Fibroblast of lung (primary cell): Measurements from ENCODE around the gene FGF1. TPM values are rescaled to one million over a fixed set of nuclear protein-coding genes. Genes with fewer than 3 reads are reported as not detected.

Source experiments
- DNase-seq, 2 donors: peaks; one replicate each; pipeline versions ENCODE4 v3.0.0 to v3.0.0-alpha.2; 2010; ENCODE audit warnings: low read depth in 2 of 2
- H2AFZ ChIP-seq: 2 replicates; pipeline ENCODE4 v1.5.1; 2012; ENCODE audit warnings: low read length, control low read depth, inconsistent platforms
- H3K27ac ChIP-seq: 2 replicates; pipeline ENCODE4 v1.5.1; 2011; ENCODE audit warnings: low read length, control low read depth; ENCODE audit not compliant: insufficient read depth
- H3K27me3 ChIP-seq: 2 replicates; pipeline ENCODE4 v1.5.1; 2011; ENCODE audit warnings: mild to moderate bottlenecking, low read length; ENCODE audit not compliant: control insufficient read depth, insufficient read depth
- H3K36me3 ChIP-seq: 2 replicates; pipeline ENCODE4 v1.5.1; 2011; ENCODE audit warnings: low read length; ENCODE audit not compliant: control insufficient read depth, insufficient read depth
- H3K4me1 ChIP-seq: 2 replicates; pipeline ENCODE4 v1.5.1; 2011; ENCODE audit warnings: low read length; ENCODE audit not compliant: control insufficient read depth, insufficient read depth; ENCODE audit errors: extremely low read depth
- H3K4me2 ChIP-seq: 2 replicates; pipeline ENCODE4 v1.5.1; 2011; ENCODE audit warnings: low read length, control low read depth; ENCODE audit not compliant: insufficient read depth; ENCODE audit errors: extremely low read depth
- H3K4me3 ChIP-seq, 4 experiments: fragments of 200-600 bp in 1 of 4; sonication (generic) in 1 of 4; replicated peaks in 1 of 4; 2 replicates each; pipeline ENCODE4 v1.5.1; 2011 to 2016; ENCODE audit warnings: low read length in 4 of 4, low read depth in 3 of 4, mild to moderate bottlenecking in 3 of 4, control low read depth in 2 of 4, inconsistent platforms in 1 of 4, mixed read lengths in 1 of 4; ENCODE audit not compliant: insufficient read depth in 1 of 4; ENCODE audit errors: control extremely low read depth in 1 of 4
- H3K79me2 ChIP-seq: 2 replicates; pipeline ENCODE4 v1.5.1; 2012; ENCODE audit warnings: mild to moderate bottlenecking, low read length, inconsistent platforms; ENCODE audit not compliant: control insufficient read depth, insufficient read depth
- H3K9ac ChIP-seq: 2 replicates; pipeline ENCODE4 v1.5.1; 2011; ENCODE audit warnings: mild to moderate bottlenecking, low read length, control low read depth; ENCODE audit not compliant: insufficient read depth
- H3K9me3 ChIP-seq: 2 replicates; pipeline ENCODE4 v1.5.1; 2012; ENCODE audit warnings: low read depth, low read length; ENCODE audit not compliant: control insufficient read depth, insufficient read depth
- H4K20me1 ChIP-seq: 2 replicates; pipeline ENCODE4 v1.5.1; 2011; ENCODE audit warnings: low read length; ENCODE audit not compliant: control insufficient read depth, insufficient read depth; ENCODE audit errors: extremely low read depth
- EZH2 ChIP-seq: IDR thresholded peaks from 2 replicates; pipeline ENCODE4 v1.5.1; 2012; ENCODE audit warnings: low read length, control low read depth, mild to moderate bottlenecking; ENCODE audit errors: missing control alignments
- polyA plus RNA-seq, 2 donors: library from polyadenylated mRNA; depleted of rRNA in 1 of 2; stranded (reverse) in 1 of 2; unstranded in 1 of 2; fragments of >200 nt; gene quantifications; 2 replicates each; pipeline ENCODE4 v1.2.1, GENCODE V29; 2011 to 2012; ENCODE audit warnings: missing spikeins in 1 of 2
- total RNA-seq: library from RNA; depleted of rRNA; stranded (reverse); fragments of >200 nt; gene quantifications from 2 replicates; pipeline ENCODE4 v1.2.1, GENCODE V29; 2014
- TF ChIP-seq, protein P1 (sequence below), 2 donors: IDR thresholded peaks in 1 of 2; conservative IDR thresholded peaks in 1 of 2; 1 replicate in 1 of 2; 2 replicates in 1 of 2; pipeline ENCODE4 v1.5.1; 2011 to 2012; ENCODE audit warnings: low read length in 2 of 2, control low read depth in 1 of 2, inconsistent platforms in 1 of 2, low read depth in 1 of 2, mild to moderate bottlenecking in 1 of 2

Gene FGF1
- total and polyA plus RNA-seq, 2 donors (not counting 1 experiment from before 2014, with no cell fraction given): 3.5 to 17.7 TPM

DNA sequence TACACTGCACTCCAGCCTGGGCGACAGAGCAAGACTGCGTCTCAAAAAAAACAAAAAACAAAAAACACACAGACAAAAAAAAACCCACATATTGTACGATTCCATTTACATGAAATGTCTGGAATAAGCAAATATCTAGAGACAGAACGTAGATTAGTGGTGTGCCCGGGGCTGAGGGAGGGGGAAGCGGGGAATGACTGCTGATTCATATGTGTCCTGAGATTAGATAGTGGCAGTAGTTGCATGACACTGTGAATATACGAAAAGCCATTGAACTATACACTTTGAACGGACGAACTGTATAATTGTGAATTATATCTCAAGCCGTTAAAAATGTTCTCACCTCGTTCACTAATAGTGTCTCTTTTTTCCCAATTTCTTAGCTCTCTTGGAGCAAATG is 23.9 kb downstream of the FGF1 start:
- Histone ChIP-seq H3K4me1 (no peaks in the 10 kb centered on the region), H3K27me3 (no peaks in the 10 kb centered on the region), H4K20me1 (no peaks in the 10 kb centered on the region), H3K9ac (no peak overlapping the region), H3K27ac (no peak overlapping the region), H3K4me3 (no peak overlapping the region), H3K36me3 (no peaks in the 10 kb centered on the region), H3K9me3 (no peaks in the 10 kb centered on the region), H3K79me2 (no peaks in the 10 kb centered on the region), H2AFZ (no peak overlapping the region), H3K4me2 (no peak overlapping the region)
- no peak for DNase-seq
- TF ChIP-seq, protein P1, sequence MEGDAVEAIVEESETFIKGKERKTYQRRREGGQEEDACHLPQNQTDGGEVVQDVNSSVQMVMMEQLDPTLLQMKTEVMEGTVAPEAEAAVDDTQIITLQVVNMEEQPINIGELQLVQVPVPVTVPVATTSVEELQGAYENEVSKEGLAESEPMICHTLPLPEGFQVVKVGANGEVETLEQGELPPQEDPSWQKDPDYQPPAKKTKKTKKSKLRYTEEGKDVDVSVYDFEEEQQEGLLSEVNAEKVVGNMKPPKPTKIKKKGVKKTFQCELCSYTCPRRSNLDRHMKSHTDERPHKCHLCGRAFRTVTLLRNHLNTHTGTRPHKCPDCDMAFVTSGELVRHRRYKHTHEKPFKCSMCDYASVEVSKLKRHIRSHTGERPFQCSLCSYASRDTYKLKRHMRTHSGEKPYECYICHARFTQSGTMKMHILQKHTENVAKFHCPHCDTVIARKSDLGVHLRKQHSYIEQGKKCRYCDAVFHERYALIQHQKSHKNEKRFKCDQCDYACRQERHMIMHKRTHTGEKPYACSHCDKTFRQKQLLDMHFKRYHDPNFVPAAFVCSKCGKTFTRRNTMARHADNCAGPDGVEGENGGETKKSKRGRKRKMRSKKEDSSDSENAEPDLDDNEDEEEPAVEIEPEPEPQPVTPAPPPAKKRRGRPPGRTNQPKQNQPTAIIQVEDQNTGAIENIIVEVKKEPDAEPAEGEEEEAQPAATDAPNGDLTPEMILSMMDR (conservative IDR thresholded peaks at IDR 0.05 in 1 of 2, IDR thresholded peaks at IDR 0.05 in 1 of 2; ENCODE audit: low read depth in 1 of 2, low read length in 2 of 2): no peak

DNA sequence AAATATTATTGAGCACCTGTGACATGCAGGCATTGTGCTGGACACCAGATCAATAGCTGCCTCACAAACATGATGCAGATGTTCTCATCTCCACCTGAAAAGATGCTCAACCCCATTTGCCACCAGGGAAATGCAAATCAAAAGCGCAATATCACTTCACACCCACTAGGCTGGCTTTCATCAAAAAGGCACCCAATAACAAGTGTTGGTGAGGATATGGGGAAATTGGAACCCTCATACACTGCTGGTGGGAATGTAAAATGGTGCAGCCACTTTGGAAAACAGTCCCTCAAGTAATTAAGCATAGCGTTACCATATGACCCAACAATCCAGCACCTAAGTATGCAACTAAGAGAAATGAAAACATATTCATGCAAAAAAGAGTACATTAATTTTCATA is 24.7 kb downstream of the FGF1 start:
- Histone ChIP-seq H3K36me3 (no peaks in the 10 kb centered on the region), H3K4me1 (no peaks in the 10 kb centered on the region), H3K9ac (no peak overlapping the region), H3K4me2 (no peak overlapping the region), H3K27me3 (no peaks in the 10 kb centered on the region), H3K27ac (no peak overlapping the region), H3K4me3 (no peak overlapping the region), H3K9me3 (no peaks in the 10 kb centered on the region), H2AFZ (no peak overlapping the region), H4K20me1 (no peaks in the 10 kb centered on the region), H3K79me2 (no peaks in the 10 kb centered on the region)
- DNase-seq: no peak
- TF ChIP-seq EZH2: no peak
- TF ChIP-seq, protein P1 (conservative IDR thresholded peaks at IDR 0.05 in 1 of 2, IDR thresholded peaks at IDR 0.05 in 1 of 2; ENCODE audit: low read depth in 1 of 2, low read length in 2 of 2): no peak

DNA sequence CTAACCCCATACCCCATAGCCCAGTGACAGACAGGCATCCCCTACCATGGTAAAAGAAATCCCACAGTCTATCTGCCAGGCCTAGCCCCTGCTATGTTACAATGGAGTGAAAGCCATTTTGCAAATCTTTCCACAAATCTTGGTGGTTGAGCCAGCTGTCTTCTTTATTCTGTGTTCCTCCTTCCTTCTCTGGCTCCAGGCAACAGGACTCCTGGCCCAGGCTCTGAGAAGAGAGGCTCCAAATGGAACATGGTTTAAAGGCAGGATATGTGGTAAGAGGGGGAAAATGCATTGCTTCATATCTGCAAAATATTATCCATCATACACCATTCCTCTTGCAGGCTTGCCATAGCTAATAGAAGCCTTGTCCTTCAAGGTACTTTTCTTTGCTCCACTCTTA is 25.2 kb downstream of the FGF1 start:
- H4K20me1 ChIP-seq: no peaks in the 10 kb centered on the region
- no peak for DNase-seq
- no peak overlapping the region for H2AFZ ChIP-seq
- TF ChIP-seq, protein P1 (conservative IDR thresholded peaks at IDR 0.05 in 1 of 2, IDR thresholded peaks at IDR 0.05 in 1 of 2; ENCODE audit: low read depth in 1 of 2, low read length in 2 of 2): no peak
- TF ChIP-seq EZH2: no peak
- no peaks in the 10 kb centered on the region for H3K79me2 ChIP-seq
- no peaks in the 10 kb centered on the region for H3K4me1 ChIP-seq
- H3K27me3 ChIP-seq: no peaks in the 10 kb centered on the region
- H3K4me3 ChIP-seq: no peak overlapping the region
- H3K36me3 ChIP-seq: no peaks in the 10 kb centered on the region
- H3K27ac ChIP-seq: no peak overlapping the region
- H3K4me2 ChIP-seq: no peak overlapping the region
- no peak overlapping the region for H3K9ac ChIP-seq
- H3K9me3 ChIP-seq: no peaks in the 10 kb centered on the region
